MM.1S (cell line): Measurements from ENCODE around the gene WHAMM.

Experiments used
- DNase-seq: peaks from one replicate; pipeline ENCODE4 v3.0.0-alpha.2; 2015
- H2AFZ ChIP-seq: fragments of 300-600 bp; sonication (generic); 2 replicates; pipeline ENCODE4 v1.6.0; 2016; ENCODE audit warnings: antibody characterized with exemption, low read length
- H3F3A ChIP-seq: fragments of 300-600 bp; sonication (generic); 2 replicates; pipeline ENCODE4 v1.6.1; 2016; ENCODE audit warnings: mild to moderate bottlenecking, antibody characterized with exemption, low read length, moderate library complexity, mixed read lengths; ENCODE audit not compliant: insufficient read depth
- H3K27ac ChIP-seq: fragments of 300-600 bp; sonication (generic); 2 replicates; pipeline ENCODE4 v1.5.1; 2016; ENCODE audit warnings: mild to moderate bottlenecking, low read length
- H3K27me3 ChIP-seq: fragments of 300-600 bp; sonication (generic); replicated peaks from 2 replicates; pipeline ENCODE4 v1.6.0; 2016; ENCODE audit warnings: low read length; ENCODE audit not compliant: insufficient read depth
- H3K36me3 ChIP-seq: fragments of 300-600 bp; sonication (generic); replicated peaks from 2 replicates; pipeline ENCODE4 v1.6.1; 2016; ENCODE audit warnings: mild to moderate bottlenecking, low read length, mixed read lengths; ENCODE audit not compliant: insufficient read depth
- H3K4me1 ChIP-seq: fragments of 300-600 bp; sonication (generic); 2 replicates; pipeline ENCODE4 v1.6.1; 2016; ENCODE audit warnings: low read length, mixed read lengths
- H3K4me2 ChIP-seq: fragments of 300-600 bp; sonication (generic); 2 replicates; pipeline ENCODE4 v1.6.0; 2016; ENCODE audit warnings: low read depth, low read length
- H3K4me3 ChIP-seq: fragments of 300-600 bp; sonication (generic); 2 replicates; pipeline ENCODE4 v1.5.1; 2016; ENCODE audit warnings: low read length, mixed read lengths
- H3K79me2 ChIP-seq: fragments of 300-600 bp; sonication (generic); 2 replicates; pipeline ENCODE4 v1.6.1; 2016; ENCODE audit warnings: mixed run types, low read length, mixed read lengths
- H3K9ac ChIP-seq: fragments of 300-600 bp; sonication (generic); 2 replicates; pipeline ENCODE4 v1.6.1; 2016; ENCODE audit warnings: low read length, mixed read lengths
- H3K9me2 ChIP-seq: fragments of 300-600 bp; sonication (generic); replicated peaks from 2 replicates; pipeline ENCODE4 v1.6.1; 2016; ENCODE audit warnings: mild to moderate bottlenecking, low read length, mixed read lengths; ENCODE audit not compliant: insufficient read depth
- H3K9me3 ChIP-seq: fragments of 300-600 bp; sonication (generic); replicated peaks from 2 replicates; pipeline ENCODE4 v1.6.1; 2016; ENCODE audit warnings: mild to moderate bottlenecking, low read length, mixed read lengths; ENCODE audit not compliant: insufficient read depth
- H4K20me1 ChIP-seq: fragments of 300-600 bp; sonication (generic); 2 replicates; pipeline ENCODE4 v1.6.1; 2016; ENCODE audit warnings: mild to moderate bottlenecking, low read length, moderate library complexity, mixed read lengths; ENCODE audit not compliant: insufficient read depth
- EZH2 ChIP-seq: fragments of 300-600 bp; sonication (generic); optimal IDR thresholded peaks from 2 replicates; pipeline ENCODE3; 2017; ENCODE audit warnings: low read depth, mild to moderate bottlenecking, antibody characterized with exemption, low read length, mixed read lengths
- EZH2phosphoT487 ChIP-seq: fragments of 300-600 bp; sonication (generic); IDR thresholded peaks from 2 replicates; pipeline ENCODE4 v1.6.1; 2018; ENCODE audit warnings: antibody characterized with exemption, low read length
- TF ChIP-seq, protein P1 (sequence below): fragments of 300-600 bp; sonication (generic); IDR thresholded peaks from 2 replicates; pipeline ENCODE4 v1.5.1; 2016; ENCODE audit warnings: antibody characterized with exemption, low read length, mixed read lengths

The WHAMM gene

DNA sequence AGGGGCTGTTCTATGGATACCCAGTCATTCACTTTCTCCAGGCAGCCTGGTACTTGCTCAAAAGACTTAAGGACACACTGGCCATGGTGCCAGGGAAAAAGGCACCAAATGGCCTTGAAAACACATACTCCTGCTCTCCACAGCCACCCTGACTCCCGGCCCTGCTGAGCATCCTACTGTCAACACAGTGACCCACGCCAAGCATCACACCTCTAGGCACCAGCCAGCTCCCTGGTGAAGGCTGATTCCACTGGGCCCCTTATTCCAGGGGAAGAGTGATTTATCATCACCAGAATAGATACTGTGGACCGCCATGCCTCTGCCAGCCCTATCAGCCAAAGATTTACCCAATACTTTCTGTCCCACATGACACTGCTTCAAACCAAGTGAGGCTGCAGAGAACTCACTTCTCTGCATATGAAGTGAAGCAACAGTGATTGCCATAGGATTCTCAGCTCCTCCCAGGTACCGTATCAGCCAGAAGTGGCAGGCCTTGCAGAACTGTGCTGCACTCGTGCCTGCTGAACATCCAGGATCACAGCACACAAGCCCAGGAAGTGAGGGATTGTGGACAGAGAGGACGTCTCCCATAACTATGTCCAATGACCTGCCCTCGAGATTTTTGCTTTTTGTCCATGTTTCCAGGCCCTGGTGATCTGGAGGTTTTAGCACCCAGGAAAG lies 63.7 kb downstream of the WHAMM start:
- Histone ChIP-seq H3K4me2 (no peak overlapping the region), H4K20me1 (no peaks in the 10 kb centered on the region), H3K9ac (no peak overlapping the region), H3K36me3 (no peaks in the 10 kb centered on the region), H2AFZ (no peak overlapping the region), H3K9me3 (no peaks in the 10 kb centered on the region), H3K27ac (no peak overlapping the region), H3F3A (no peaks in the 10 kb centered on the region), H3K4me1 (no peaks in the 10 kb centered on the region), H3K9me2 (no peaks in the 10 kb centered on the region), H3K27me3 (no peaks in the 10 kb centered on the region), H3K79me2 (no peaks in the 10 kb centered on the region), H3K4me3 (no peak overlapping the region)
- no peak for TF ChIP-seq EZH2
- no peak for TF ChIP-seq EZH2phosphoT487
- TF ChIP-seq, protein P1, sequence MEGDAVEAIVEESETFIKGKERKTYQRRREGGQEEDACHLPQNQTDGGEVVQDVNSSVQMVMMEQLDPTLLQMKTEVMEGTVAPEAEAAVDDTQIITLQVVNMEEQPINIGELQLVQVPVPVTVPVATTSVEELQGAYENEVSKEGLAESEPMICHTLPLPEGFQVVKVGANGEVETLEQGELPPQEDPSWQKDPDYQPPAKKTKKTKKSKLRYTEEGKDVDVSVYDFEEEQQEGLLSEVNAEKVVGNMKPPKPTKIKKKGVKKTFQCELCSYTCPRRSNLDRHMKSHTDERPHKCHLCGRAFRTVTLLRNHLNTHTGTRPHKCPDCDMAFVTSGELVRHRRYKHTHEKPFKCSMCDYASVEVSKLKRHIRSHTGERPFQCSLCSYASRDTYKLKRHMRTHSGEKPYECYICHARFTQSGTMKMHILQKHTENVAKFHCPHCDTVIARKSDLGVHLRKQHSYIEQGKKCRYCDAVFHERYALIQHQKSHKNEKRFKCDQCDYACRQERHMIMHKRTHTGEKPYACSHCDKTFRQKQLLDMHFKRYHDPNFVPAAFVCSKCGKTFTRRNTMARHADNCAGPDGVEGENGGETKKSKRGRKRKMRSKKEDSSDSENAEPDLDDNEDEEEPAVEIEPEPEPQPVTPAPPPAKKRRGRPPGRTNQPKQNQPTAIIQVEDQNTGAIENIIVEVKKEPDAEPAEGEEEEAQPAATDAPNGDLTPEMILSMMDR = no peak
- DNase-seq = no peak

DNA sequence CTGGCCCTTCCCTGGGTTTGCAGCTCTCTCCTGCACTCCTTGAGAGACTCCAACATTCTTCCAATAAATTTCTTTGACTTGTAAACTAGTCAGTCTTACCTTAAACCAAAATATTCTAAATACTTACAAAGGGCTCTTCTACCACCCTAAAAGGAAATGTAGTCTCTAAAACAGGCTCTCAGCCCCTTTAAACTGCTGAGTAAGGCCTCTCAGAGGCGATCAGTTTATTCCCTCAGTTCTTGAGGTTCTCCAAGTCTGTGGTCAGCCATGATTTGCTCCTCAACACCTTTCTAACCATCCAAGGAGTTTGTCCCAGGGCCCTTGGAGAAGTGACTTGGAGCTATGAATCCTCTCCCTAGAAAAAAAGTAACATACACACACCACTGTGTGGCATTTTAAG lies 64.8 kb downstream of the WHAMM start:
- Histone ChIP-seq H3K9ac (no peak overlapping the region), H2AFZ (no peak overlapping the region), H3F3A (no peaks in the 10 kb centered on the region), H3K36me3 (no peaks in the 10 kb centered on the region), H4K20me1 (no peaks in the 10 kb centered on the region), H3K9me3 (no peaks in the 10 kb centered on the region), H3K4me3 (no peak overlapping the region), H3K9me2 (no peaks in the 10 kb centered on the region), H3K27me3 (no peaks in the 10 kb centered on the region), H3K4me2 (no peak overlapping the region), H3K4me1 (no peaks in the 10 kb centered on the region), H3K27ac (no peak overlapping the region), H3K79me2 (no peaks in the 10 kb centered on the region)
- DNase-seq = no peak
- no peak for TF ChIP-seq EZH2phosphoT487
- TF ChIP-seq, protein P1 = no peak

DNA sequence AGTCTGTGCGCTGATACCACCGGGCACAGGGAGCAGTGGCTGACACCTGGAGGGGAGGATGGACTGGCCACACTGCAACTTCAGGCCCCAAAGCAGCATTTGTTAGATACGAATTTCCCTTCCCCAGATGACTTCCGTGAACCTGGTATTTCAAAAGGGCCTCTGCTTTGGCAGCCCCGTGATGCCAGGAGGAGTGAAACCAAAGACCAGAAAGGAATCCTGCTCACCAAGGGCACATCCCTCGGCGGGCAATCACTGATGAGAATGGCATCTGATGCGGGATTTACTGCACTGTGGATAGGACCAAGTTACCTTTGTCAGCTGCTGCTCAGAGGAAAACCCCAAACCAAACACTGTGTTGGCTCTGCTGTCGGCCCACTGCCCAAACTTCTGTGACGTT lies 65.5 kb downstream of the WHAMM start:
- Histone ChIP-seq H3K9me3 (no peaks in the 10 kb centered on the region), H3K4me2 (no peak overlapping the region), H3K27ac (no peak overlapping the region), H3K9me2 (no peaks in the 10 kb centered on the region), H3F3A (no peaks in the 10 kb centered on the region), H3K27me3 (no peaks in the 10 kb centered on the region), H3K4me3 (no peak overlapping the region), H4K20me1 (no peaks in the 10 kb centered on the region), H2AFZ (no peak overlapping the region), H3K36me3 (no peaks in the 10 kb centered on the region), H3K4me1 (no peaks in the 10 kb centered on the region), H3K9ac (no peak overlapping the region), H3K79me2 (no peaks in the 10 kb centered on the region)
- TF ChIP-seq, protein P1 = no peak
- TF ChIP-seq EZH2 (no peak), EZH2phosphoT487 (no peak)
- DNase-seq = no peak
